ENCODE measurements around the gene AKNAD1. TPM values are rescaled to one million over a fixed set of nuclear protein-coding genes. Genes with fewer than 3 reads are reported as not detected.
A peak's percentile ranks its signal among the peaks of the same experiment; 100 is the strongest.

The AKNAD1 gene
- total RNA-seq (2016; rRNA removed; fragmentation: Illumina TruSeq; extraction: Trizol) = not detected in 2 replicates
- total RNA-seq (2016; cell fraction: cytosol; rRNA removed; fragmentation: Illumina TruSeq; extraction: Trizol; ENCODE audit: low read depth) = not detected in 2 replicates
- total RNA-seq (2016; cell fraction: insoluble cytoplasmic fraction; rRNA removed; fragmentation: Illumina TruSeq; extraction: Trizol) = not detected in 2 replicates
- total RNA-seq (2016; cell fraction: membrane; rRNA removed; fragmentation: Illumina TruSeq; extraction: Trizol) = not detected in 2 replicates
- not detected in 2 replicates for total RNA-seq (2016; cell fraction: nucleus; rRNA removed; fragmentation: Illumina TruSeq; extraction: Trizol)
- polyA plus RNA-seq (2011; rRNA removed) = not detected in 2 replicates
- polyA plus RNA-seq (2011; cell fraction: cytosol; rRNA removed) = not detected in 2 replicates
- polyA plus RNA-seq (2011; cell fraction: nucleus; rRNA removed) = not detected in 2 replicates
- polyA plus RNA-seq (2012) = not detected in 2 replicates
- not detected in 2 replicates for polyA plus RNA-seq (2016; cell fraction: cytosol; fragmentation: Illumina TruSeq; extraction: Trizol; ENCODE audit: low read depth)
- not detected in 2 replicates for polyA plus RNA-seq (2016; cell fraction: insoluble cytoplasmic fraction; fragmentation: Illumina TruSeq; extraction: Trizol; ENCODE audit: low read depth)
- not detected in 2 replicates for polyA plus RNA-seq (2016; cell fraction: membrane; fragmentation: Illumina TruSeq; extraction: Trizol; ENCODE audit: low read depth)
- not detected in 2 replicates for polyA plus RNA-seq (2016; cell fraction: nucleus; fragmentation: Illumina TruSeq; extraction: Trizol; ENCODE audit: insufficient read depth, low read depth)
- 0.09 TPM in 1 of 2 replicates, not detected in the other for polyA minus RNA-seq (2011; rRNA and poly(A)+ RNA removed; ENCODE audit: low replicate concordance)
- polyA minus RNA-seq (2011; cell fraction: cytosol; rRNA and poly(A)+ RNA removed) = not detected in 2 replicates
- polyA minus RNA-seq (2011; cell fraction: nucleus; rRNA and poly(A)+ RNA removed) = 1.0 TPM in 1 of 2 replicates, not detected in the other
- Bru-seq, nascent RNA = percentile 5 among the genes with signal in this experiment
- BruChase-seq, experiment 1, labeled RNA remaining after a 6-hour chase = not detected
- BruChase-seq, experiment 2, labeled RNA remaining after a 2-hour chase = not detected
- long read RNA-seq, experiment 1 = 0 reads
- long read RNA-seq, experiment 2 = 0 reads

- DNase-seq (ENCODE audit: low spot score) (no peak), ATAC-seq (no peak), FAIRE-seq (no peak)
- H3K27ac ChIP-seq (ENCODE audit: extremely low read length, insufficient read depth, low read length) = no peak within 1 kb of the TSS
- H3K27me3 ChIP-seq (ENCODE audit: control insufficient read depth in 1 of 2, insufficient read depth in 2 of 2, low read length in 2 of 2) = peaks cover 0 to 7% of the 10 kb centered on the region in 2 experiments; a peak in 3 of 5 replicates
- no peak for TF ChIP-seq ZNF770 (CRISPR knock-in tag; IDR thresholded peaks at IDR 0.05)
- TF ChIP-seq ZBTB7B (CRISPR knock-in tag; IDR thresholded peaks at IDR 0.05) = no peak
- TF ChIP-seq SNAI1 (CRISPR knock-in tag; IDR thresholded peaks at IDR 0.05; ENCODE audit: borderline replicate concordance) = no peak
- no peak for TF ChIP-seq NBN (conservative IDR thresholded peaks at IDR 0.05)
- no peak for TF ChIP-seq PCBP2 (optimal IDR thresholded peaks at IDR 0.05; ENCODE audit: low read depth, low read length, poor library complexity, severe bottlenecking)
- no peak for TF ChIP-seq MYC (CRISPR knock-in tag; IDR thresholded peaks at IDR 0.05; ENCODE audit: borderline replicate concordance)
- no peak for TF ChIP-seq HIVEP1 (CRISPR knock-in tag; IDR thresholded peaks at IDR 0.05)
- no peak within 1 kb of the TSS for H3K4me2 ChIP-seq (ENCODE audit: low read depth, low read length)
- no peaks in the 10 kb centered on the region for H3K4me1 ChIP-seq (ENCODE audit: insufficient read depth, low read length)
- H3K4me3 ChIP-seq (replicated peaks in 1 of 3; ENCODE audit: insufficient read depth in 1 of 3, low read depth in 2 of 3, low read length in 3 of 3) = no peak within 1 kb of the TSS
- no TSS peak for BruUV-seq (replicated peaks)
- no peak within 1 kb of the TSS for H2AFZ ChIP-seq (ENCODE audit: low read length)
- H3K79me2 ChIP-seq (ENCODE audit: insufficient read depth, low read length) = no peaks in the 10 kb centered on the region
- no peaks in the 10 kb centered on the region for H3K9me3 ChIP-seq (ENCODE audit: low read length)
- CTCF ChIA-PET (ENCODE audit: low intra/inter-chr PET ratio, low total read pairs) = no interaction called here
- H3K9ac ChIP-seq (ENCODE audit: insufficient read depth, low read depth, low read length) = no peak within 1 kb of the TSS
- no peaks in the 10 kb centered on the region for H3K36me3 ChIP-seq (replicated peaks in 1 of 2; ENCODE audit: control insufficient read depth in 1 of 2, insufficient read depth in 2 of 2, low read length in 2 of 2)
- POLR2A ChIA-PET = no interaction called here
- WGBS (ENCODE audit: low lambda C conversion rate) = 0% methylated on average over 1 of the region's 1 CpG
- in situ Hi-C loops (cut with HindIII; ENCODE audit: extremely low pct_ligation_motif_present, low pct_unique_long_range_greater_than_20kb) = no loop called here
- intact Hi-C loops (cut with micrococcal nuclease; ENCODE audit: unreplicated experiment) = no loop called here
- H4K20me1 ChIP-seq (ENCODE audit: insufficient read depth, low read length) = no peaks in the 10 kb centered on the region
Measured at GRCh38 chr1:108856994-108857393, at the start of gene AKNAD1. Gene AKNAD1, minus strand, starts transcription at chr1:108857094. Its CDS starts 4,430 bp downstream, at chr1:108852664.
